B cell (primary cell): ENCODE measurements around the gene IMMP2L. TPM values are rescaled to one million over a fixed set of nuclear protein-coding genes. Genes with fewer than 3 reads are reported as not detected.

ENCODE experiments used
- ATAC-seq: fragments of 200-7000 bp; cut with Tn5 transposase; one replicate; pipeline ENCODE4 v1.10.0; 2021; ENCODE audit warnings: low read depth, mild to moderate bottlenecking, moderate number of reproducible peaks, moderate library complexity
- CTCF ChIA-PET: fragments of 350-600 bp; sonication (Branson Sonifier 250); formaldehyde crosslinking; loops from one replicate; lab custom pipeline; 2021; ENCODE audit warnings: antibody characterized with exemption, inconsistent platforms; lab: Charles Lee
- POLR2A ChIA-PET: fragments of 350-600 bp; sonication (Branson Sonifier 250); formaldehyde crosslinking; loops from one replicate; lab custom pipeline; 2021; ENCODE audit warnings: antibody characterized with exemption; lab: Charles Lee
- DNase-seq: peaks from one replicate; pipeline ENCODE4 v3.0.0; 2013
- H2AFZ ChIP-seq: 2 replicates; pipeline ENCODE4 v1.6.1; 2012; ENCODE audit warnings: mild to moderate bottlenecking, low read depth, low read length; ENCODE audit not compliant: insufficient read depth, poor library complexity, severe bottlenecking
- H3K27ac ChIP-seq, 2 donors: 1 replicate in 1 of 2; 2 replicates in 1 of 2; pipeline ENCODE4 v1.5.1; 2012 to 2013; ENCODE audit warnings: low read length in 2 of 2, mild to moderate bottlenecking in 2 of 2, moderate library complexity in 1 of 2
- H3K27me3 ChIP-seq, 4 experiments: fragments of 200-600 bp in 1 of 4; sonication (generic) in 1 of 4; replicated peaks in 1 of 4; 1 replicate in 2 of 4; 2 replicates in 2 of 4; pipeline versions ENCODE4 v1.6.1 to v1.7.0; 2013 to 2016; ENCODE audit warnings: low read length in 3 of 4, mild to moderate bottlenecking in 2 of 4, mixed read lengths in 1 of 4, moderate library complexity in 1 of 4; ENCODE audit not compliant: insufficient read depth in 4 of 4, control insufficient read depth in 3 of 4; ENCODE audit errors: control extremely low read depth in 1 of 4
- H3K36me3 ChIP-seq, 2 experiments: replicated peaks in 1 of 2; 1 replicate in 1 of 2; 2 replicates in 1 of 2; pipeline versions ENCODE4 v1.6.1 to v1.7.1; 2013; ENCODE audit warnings: low read length in 1 of 2; ENCODE audit not compliant: insufficient read depth in 2 of 2, control insufficient read depth in 1 of 2; ENCODE audit errors: control extremely low read depth in 1 of 2, extremely low read depth in 1 of 2
- H3K4me1 ChIP-seq, 2 donors: fragments of 200-600 bp in 1 of 2; sonication (generic) in 1 of 2; 1 replicate in 1 of 2; 2 replicates in 1 of 2; pipeline versions ENCODE4 v1.5.1 to v1.6.1; 2013 to 2017; ENCODE audit warnings: low read length in 2 of 2; ENCODE audit not compliant: control insufficient read depth in 2 of 2, insufficient read depth in 2 of 2
- H3K4me2 ChIP-seq: replicated peaks from 2 replicates; pipeline ENCODE3; 2012; ENCODE audit warnings: mild to moderate bottlenecking, low read depth, low read length; ENCODE audit not compliant: poor library complexity, severe bottlenecking
- H3K4me3 ChIP-seq, 5 experiments: fragments of 200-600 bp in 1 of 5; sonication (generic) in 1 of 5; 1 replicate in 3 of 5; 2 replicates in 2 of 5; pipeline versions ENCODE4 v1.5.1 to v1.7.0; 2011 to 2016; ENCODE audit warnings: low read length in 4 of 5, mild to moderate bottlenecking in 4 of 5, low read depth in 2 of 5, control low read depth in 1 of 5, moderate library complexity in 1 of 5; ENCODE audit not compliant: insufficient read depth in 1 of 5; ENCODE audit errors: control extremely low read depth in 1 of 5, extremely low read depth in 1 of 5
- H3K79me2 ChIP-seq: fragments of 200-600 bp; sonication (generic); one replicate; pipeline ENCODE4 v1.6.0; 2016; ENCODE audit warnings: low read length; ENCODE audit not compliant: control insufficient read depth, insufficient read depth
- H3K9ac ChIP-seq: fragments of 200-600 bp; sonication (generic); 2 replicates; pipeline ENCODE4 v1.6.1; 2017; ENCODE audit warnings: mild to moderate bottlenecking, low read length, moderate library complexity
- H3K9me3 ChIP-seq, 3 donors: one replicate each; pipeline versions ENCODE4 v1.6.1 to v1.7.1; 2013; ENCODE audit warnings: low read length in 2 of 3; ENCODE audit not compliant: control insufficient read depth in 2 of 3, insufficient read depth in 1 of 3; ENCODE audit errors: control extremely low read depth in 1 of 3
- H4K20me1 ChIP-seq: 2 replicates; pipeline ENCODE4 v1.6.0; 2012; ENCODE audit warnings: mild to moderate bottlenecking, low read length; ENCODE audit not compliant: insufficient read depth, control insufficient read depth, poor library complexity, severe bottlenecking
- H3K27ac Mint-ChIP-seq: one replicate; pipeline ENCODE4 v1.8.0; 2021; ENCODE audit warnings: mixed read lengths
- H3K27me3 Mint-ChIP-seq: one replicate; pipeline ENCODE4 v1.8.0; 2021; ENCODE audit warnings: mixed read lengths
- H3K4me1 Mint-ChIP-seq: one replicate; pipeline ENCODE4 v1.8.0; 2021; ENCODE audit warnings: mixed read lengths
- H3K4me3 Mint-ChIP-seq: one replicate; pipeline ENCODE4 v1.8.0; 2021; ENCODE audit warnings: mixed read lengths
- H3K9me3 Mint-ChIP-seq: one replicate; pipeline ENCODE4 v1.8.0; 2022; ENCODE audit warnings: mixed read lengths; ENCODE audit not compliant: insufficient read depth
- CTCF ChIP-seq: fragments of 200-600 bp; IDR thresholded peaks from one replicate; pipeline ENCODE4 v1.8.0; 2022; ENCODE audit warnings: antibody characterized with exemption, mild to moderate bottlenecking
- EZH2 ChIP-seq: IDR thresholded peaks from 2 replicates; pipeline ENCODE4 v1.6.1; 2012; ENCODE audit warnings: borderline replicate concordance, low read depth, mild to moderate bottlenecking, moderate library complexity, low read length; ENCODE audit not compliant: insufficient read depth, poor library complexity, severe bottlenecking
- WGBS: methylation state at CpG from one replicate; pipeline ENCODE4 v1.1.5; 2013; ENCODE audit warnings: missing lambda C conversion rate; ENCODE audit not compliant: insufficient coverage; 5-methylcytosine and 5-hydroxymethylcytosine counted together
- intact Hi-C: fragments of 100-400 bp; cut with micrococcal nuclease; formaldehyde crosslinking; loops from one replicate; pipeline ENCODE4 v1.10.0; 2022
- polyA plus RNA-seq: library from polyadenylated mRNA; depleted of rRNA; stranded (reverse); fragments of >200 nt; gene quantifications from 2 replicates; pipeline ENCODE4 v1.2.3, GENCODE V29; 2012
- total RNA-seq, 2 donors: library from RNA; stranded (reverse); fragments of 120-200 nt in 1 of 2; gene quantifications; 1 replicate in 1 of 2; 2 replicates in 1 of 2; pipeline versions ENCODE4 v1.2.3 to v1.2.4, GENCODE V29; 2013 to 2022

IMMP2L gene
- total and polyA plus RNA-seq, 2 donors (not counting 1 experiment from before 2014, with no cell fraction given), result 3.8 to 34.2 TPM

- Histone ChIP-seq H3K9ac (no peak overlapping the region), H3K27ac (no peak overlapping the region), H3K4me1 (no peaks in the 10 kb centered on the region), H3K79me2 (no peaks in the 10 kb centered on the region), H2AFZ (no peak overlapping the region), H3K4me2 (no peak overlapping the region), H3K36me3 (no peaks in the 10 kb centered on the region), H3K4me3 (no peak overlapping the region), H3K9me3 (no peaks in the 10 kb centered on the region), H3K27me3 (no peaks in the 10 kb centered on the region), H4K20me1 (no peaks in the 10 kb centered on the region)
- H3K9me3 Mint-ChIP-seq, result peaks cover 4% of the 10 kb centered on the region
- no peak overlapping the region for H3K4me3 Mint-ChIP-seq
- H3K4me1 Mint-ChIP-seq, result no peaks in the 10 kb centered on the region
- ATAC-seq (no peak), DNase-seq (no peak)
- WGBS, result 100% methylated on average over 1 of the region's 4 CpGs
- ChIA-PET CTCF (no interaction called here), POLR2A (no interaction called here)
- H3K27me3 Mint-ChIP-seq, result no peaks in the 10 kb centered on the region
- no peak overlapping the region for H3K27ac Mint-ChIP-seq
- no peak for TF ChIP-seq EZH2
- no peak for TF ChIP-seq CTCF
- intact Hi-C loops, result loop anchor here (2.0 kb wide), 1 partner anchor 19 kb away; no protein-coding TSS in a partner anchor
Measured at GRCh38 chr7:110867771-110868170, 694.5 kb downstream of the IMMP2L start.

- no peaks in the 10 kb centered on the region for H3K36me3 ChIP-seq
- ATAC-seq (no peak), DNase-seq (no peak)
- no peak overlapping the region for H3K4me2 ChIP-seq
- Mint-ChIP-seq H3K27me3 (no peaks in the 10 kb centered on the region), H3K9me3 (peaks cover 4% of the 10 kb centered on the region), H3K27ac (no peak overlapping the region), H3K4me1 (no peaks in the 10 kb centered on the region), H3K4me3 (no peak overlapping the region)
- 94% methylated on average over 2 of the region's 2 CpGs for WGBS
- H3K79me2 ChIP-seq, result no peaks in the 10 kb centered on the region
- H3K27me3 ChIP-seq, result no peaks in the 10 kb centered on the region
- ChIA-PET CTCF (no interaction called here), POLR2A (no interaction called here)
- H4K20me1 ChIP-seq, result no peaks in the 10 kb centered on the region
- no peak for TF ChIP-seq CTCF
- no peak for TF ChIP-seq EZH2
- intact Hi-C loops, result no loop called here
- H3K9me3 ChIP-seq, result no peaks in the 10 kb centered on the region
- H3K4me1 ChIP-seq, result no peaks in the 10 kb centered on the region
- H2AFZ ChIP-seq, result no peak overlapping the region
- H3K4me3 ChIP-seq, result no peak overlapping the region
- H3K27ac ChIP-seq, result no peak overlapping the region
- no peak overlapping the region for H3K9ac ChIP-seq
Measured at GRCh38 chr7:110863258-110863657, 699.0 kb downstream of the IMMP2L start.
